GM18861 (cell line): ENCODE data around the gene PELI2.

Experiments used
- ATAC-seq: cut with Tn5 transposase; IDR thresholded peaks from one replicate; pipeline ENCODE4 v1.9.1; 2021; ENCODE audit not compliant: unreplicated experiment

PELI2 gene

DNA sequence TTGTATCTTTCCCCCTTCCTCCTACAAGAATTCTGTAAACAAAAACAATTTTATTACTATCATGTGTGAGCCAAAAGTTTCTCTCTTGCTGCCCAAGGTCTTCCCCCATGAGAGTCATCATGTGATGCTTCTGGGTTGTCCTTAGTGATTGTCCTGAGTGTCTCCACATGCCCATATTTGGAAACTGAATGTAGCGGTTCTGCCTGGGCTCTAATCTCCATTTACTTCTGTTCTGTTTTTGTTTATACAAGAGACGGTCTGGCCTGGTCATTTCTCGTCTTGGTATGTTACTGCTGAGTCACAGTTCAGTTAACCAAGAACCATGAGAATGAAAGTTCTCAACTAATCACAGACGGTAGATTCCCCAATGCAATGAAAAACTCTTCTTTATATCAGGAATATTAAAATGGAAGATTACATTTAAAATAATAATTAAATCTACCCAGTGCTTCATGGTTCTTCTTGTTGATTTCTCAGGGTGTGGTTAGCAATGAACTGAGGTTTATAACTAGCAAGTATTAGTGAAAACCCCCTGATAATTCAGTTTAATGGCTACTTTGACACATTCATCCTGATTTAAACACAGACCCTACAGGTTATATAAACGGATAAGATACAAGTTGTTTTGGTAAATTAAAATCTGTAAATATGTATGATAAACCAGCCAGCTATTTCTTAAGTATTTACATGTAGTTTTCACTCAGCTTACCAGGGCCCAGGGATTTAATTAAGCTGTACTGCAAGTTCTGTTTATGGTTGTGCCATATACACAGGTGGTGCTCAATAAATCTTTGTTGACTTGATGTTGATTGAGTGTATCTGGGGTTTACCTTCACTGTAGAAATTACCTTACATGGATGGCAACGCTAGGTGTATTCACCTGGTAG lies 81.1 kb downstream of the PELI2 start:
- ATAC-seq = peak; percentile 42

DNA sequence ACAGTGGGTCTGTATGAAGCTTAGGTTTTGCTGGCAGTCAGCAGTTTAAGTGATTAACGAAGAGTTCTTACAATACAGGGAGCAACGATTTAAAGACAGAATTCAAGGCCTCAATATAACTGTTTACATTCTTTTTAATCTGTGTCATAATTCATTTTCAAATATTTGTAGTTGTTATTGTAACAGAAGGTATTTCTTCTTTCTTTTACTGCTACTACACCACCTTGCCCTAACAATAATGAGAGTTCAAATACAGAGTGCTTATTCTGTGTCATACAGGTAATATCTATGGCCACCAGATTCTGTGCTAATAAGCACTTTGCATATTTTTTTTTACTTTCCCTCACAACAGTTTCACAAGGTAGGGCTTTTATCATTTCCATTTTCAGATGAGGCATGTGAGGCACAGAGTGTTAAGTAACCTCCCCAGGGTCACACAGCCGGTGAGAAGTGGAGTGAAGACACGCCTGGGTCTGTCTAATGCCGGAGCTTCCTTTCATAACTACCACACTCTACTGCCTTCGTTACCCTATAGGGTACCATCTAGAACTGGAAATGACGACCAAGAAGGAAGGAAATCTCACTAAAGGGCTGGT lies 81.9 kb downstream of the PELI2 start:
- no peak for ATAC-seq

DNA sequence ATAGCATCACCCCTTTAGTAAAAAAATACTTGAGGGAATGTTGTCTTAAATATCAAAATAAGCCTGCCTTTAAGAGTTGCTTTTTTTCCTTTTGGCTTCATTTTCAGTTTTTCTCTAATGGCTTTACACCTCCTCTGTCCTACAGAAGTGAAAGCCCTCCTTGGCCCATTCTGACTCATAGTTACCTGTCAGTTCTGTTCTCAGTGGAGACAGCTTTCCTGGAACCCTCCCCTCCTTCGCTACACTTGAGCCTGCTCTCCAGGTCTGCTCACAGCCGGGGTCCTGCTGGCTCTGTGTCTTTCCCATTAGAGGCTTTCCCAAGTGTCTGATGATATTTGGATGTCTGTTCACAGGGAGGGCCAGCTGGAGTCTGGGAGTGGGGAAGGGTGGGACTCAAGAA lies 84.0 kb downstream of the PELI2 start:
- no peak for ATAC-seq

DNA sequence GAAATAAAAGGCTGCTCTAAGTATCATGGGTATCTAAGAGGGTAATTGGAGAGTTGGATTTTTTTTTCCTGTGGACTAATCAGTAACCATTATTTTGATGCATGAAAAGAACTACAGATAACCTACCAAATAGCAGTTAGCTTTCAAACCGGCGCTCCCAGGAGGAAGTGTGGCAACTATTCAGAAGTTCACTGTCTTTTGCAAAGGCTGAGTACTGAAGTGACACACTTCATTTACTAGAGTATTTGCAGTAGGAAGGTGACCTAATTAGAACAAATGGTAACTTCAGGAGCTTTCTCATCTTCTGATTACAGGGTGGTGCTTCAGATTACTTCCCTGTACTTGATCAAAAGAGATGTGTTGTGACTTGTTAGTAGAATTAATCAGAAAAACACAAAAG lies 87.7 kb downstream of the PELI2 start:
- ATAC-seq = no peak

DNA sequence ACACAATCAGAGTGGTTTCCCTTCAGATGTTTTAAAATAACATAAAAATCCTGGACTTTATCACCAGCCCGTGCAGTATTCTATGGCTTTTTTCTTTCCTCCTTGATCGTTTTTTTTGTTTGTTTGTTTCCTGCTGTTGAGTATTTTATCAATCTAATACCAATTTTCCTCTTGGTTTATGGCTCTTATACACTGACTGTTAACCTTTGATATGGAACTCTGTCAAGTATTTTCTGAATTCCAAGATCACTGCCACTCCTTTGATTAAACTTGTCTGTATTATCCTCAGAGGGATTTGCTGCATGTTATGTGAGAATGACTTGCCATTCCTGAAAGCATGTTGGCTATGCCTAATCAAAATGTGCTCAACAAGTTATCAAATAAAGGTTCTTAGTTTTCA lies 88.4 kb downstream of the PELI2 start:
- ATAC-seq = no peak

DNA sequence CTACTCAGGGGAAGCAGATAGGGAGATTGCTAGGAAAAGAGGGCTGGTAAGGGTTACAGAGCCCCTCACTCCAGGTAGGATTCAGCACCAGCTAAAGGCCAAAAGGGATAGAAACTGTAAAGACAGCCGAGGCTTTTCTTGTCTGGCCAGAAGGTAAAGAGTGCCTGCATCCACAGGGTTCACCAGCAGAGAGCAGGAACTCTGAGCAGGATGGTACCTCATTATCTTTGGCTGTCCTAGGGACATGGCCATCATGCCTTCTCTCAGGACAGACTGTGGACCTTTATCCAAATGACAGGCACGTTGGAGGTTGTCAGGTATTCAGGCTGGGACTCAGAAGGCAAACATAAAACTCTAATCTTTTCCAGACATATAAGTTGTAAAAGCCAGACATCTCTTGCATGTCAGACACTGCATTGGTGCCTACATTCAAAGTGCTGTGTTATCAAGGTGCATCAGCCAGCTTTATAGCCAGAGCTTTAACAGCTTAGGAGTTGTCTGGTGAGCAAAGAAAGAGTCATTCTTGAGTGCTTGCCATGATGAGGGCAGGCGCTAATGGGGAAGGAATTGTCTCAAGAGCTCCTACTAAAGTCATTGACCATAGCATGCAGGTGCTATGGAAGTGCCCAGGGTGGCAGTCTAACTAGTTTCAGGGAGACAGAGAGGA lies 89.5 kb downstream of the PELI2 start:
- ATAC-seq = no peak

DNA sequence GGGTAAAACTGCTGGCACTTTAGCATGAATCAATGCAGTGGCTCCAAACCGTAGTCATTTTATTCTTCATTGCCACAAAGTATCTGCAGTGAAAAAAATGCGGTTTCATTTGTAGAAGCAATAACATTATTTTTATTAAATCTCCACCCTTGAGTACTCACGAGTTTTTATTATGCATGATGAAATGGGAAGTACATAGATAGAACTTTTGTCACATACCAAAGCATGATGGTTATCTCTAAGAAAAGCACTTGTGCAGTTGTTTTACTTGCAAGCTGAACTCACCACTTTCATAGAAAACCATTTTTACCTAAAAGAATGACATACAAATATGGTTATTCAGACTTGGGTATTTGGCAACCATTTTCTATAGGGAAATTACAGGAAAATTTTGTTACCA lies 90.3 kb downstream of the PELI2 start:
- no peak for ATAC-seq

DNA sequence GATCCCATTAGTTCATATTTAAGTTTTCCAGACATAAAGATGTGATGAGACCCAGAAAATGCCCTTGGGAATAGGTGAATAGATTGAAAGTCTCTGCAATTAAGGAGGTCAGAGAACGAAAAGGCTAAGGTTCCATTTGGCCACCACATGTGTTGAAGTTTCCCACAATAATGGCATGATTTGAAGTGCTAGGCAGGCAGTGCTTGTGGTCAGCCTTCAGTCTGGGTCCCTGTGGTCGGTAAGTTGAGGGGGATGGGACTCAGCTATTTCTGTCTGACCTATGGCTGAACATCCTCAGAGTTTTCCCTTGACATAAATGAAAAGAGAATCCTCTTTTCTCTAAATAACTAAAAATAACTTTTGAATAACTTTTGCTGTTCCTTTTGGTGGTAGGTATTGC lies 92.4 kb downstream of the PELI2 start:
- ATAC-seq = no peak

DNA sequence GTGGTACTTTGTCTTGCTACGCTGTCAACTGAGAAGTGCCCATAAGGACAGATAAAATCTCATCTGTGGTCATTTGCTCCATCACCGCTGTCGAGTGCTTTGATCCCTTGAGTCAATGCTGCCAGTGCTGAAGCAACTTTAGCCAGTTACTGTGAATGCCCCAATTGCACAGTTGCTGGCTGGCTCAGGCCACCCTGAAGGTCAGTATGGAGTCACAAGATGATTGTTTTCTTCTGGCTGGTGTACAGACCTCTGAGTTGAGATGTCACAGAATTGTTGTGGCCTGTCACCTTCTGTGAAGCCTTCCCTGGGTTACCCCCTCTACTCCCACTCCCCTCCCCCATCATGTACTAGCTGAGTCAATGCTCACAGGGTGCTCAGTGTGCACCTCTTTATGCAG lies 92.9 kb downstream of the PELI2 start:
- ATAC-seq = no peak

DNA sequence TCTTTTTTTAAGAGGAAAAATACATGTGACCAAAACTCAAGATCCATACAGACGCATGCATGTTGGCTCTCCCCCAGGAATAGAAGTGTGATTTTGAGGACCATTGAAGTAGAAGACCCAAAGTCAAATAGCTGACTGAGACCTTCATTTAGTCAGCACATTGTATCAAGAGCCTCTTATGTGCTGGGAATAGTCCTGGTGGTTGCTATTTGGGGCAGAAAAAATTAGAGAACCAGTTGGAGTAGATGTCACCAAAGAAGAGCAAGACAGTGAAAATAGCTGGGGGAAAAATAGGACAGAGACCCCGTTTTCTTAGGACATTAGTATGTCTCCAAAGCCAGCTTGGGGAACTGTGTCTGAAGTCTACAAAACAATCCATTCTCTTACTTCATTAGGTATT lies 93.6 kb downstream of the PELI2 start:
- no peak for ATAC-seq

DNA sequence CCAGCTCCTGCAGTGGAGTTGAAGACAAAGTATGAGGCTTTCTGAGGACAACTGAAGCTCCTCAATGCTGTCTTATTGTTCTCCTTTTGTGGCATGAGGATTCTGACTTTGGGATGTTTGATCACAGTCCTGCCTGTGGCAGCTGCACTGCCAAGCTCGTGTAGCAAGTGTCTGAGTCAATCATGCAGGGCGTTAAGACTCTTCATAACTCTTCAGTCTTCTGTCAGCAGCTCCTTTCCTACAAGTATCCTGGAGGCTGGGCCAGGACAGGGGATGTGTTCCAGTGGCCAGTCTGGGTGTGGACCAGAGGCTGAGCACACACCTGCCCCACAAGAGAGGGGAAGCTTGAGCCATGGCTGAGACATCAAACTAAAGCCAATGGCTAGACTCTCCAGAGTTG lies 94.3 kb downstream of the PELI2 start:
- no peak for ATAC-seq

DNA sequence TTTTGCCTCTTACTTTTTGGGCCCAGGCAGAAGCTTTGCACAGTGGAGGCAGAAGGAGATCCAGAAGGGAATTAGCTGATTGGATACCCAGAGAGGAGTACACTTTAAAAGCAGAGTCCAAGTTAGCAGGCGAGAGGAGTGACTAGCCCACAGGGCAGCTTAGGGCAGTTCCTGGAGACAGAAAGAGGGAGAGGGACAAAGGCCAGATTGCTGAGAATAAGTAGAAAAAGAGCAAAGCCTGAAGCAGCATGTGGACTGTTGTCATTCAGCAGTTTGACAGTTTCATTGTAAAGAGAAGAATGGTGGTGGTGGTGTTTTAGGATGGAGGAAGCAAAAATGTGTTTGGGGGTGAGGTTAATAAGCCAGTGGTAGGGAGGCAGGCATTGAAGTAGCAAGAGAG lies 95.1 kb downstream of the PELI2 start:
- ATAC-seq = no peak

DNA sequence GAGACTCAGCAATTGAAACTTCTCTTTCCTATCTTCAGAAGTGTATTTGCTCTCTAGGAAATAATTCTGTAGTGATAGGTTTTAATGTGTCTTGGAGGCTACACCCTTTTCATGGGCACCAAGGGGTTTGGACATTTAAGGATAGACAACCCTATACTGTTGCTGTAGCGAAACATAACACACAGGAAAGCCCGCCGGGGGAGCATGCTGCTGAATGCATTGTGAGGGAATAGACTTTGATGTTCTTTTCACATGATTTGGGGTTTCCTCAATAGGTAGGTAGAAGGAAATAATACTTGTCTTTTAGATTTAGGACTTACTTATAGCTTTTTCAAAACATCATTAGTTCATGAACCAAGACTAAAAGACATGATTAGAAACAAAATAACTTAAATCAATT lies 97.0 kb downstream of the PELI2 start:
- no peak for ATAC-seq

DNA sequence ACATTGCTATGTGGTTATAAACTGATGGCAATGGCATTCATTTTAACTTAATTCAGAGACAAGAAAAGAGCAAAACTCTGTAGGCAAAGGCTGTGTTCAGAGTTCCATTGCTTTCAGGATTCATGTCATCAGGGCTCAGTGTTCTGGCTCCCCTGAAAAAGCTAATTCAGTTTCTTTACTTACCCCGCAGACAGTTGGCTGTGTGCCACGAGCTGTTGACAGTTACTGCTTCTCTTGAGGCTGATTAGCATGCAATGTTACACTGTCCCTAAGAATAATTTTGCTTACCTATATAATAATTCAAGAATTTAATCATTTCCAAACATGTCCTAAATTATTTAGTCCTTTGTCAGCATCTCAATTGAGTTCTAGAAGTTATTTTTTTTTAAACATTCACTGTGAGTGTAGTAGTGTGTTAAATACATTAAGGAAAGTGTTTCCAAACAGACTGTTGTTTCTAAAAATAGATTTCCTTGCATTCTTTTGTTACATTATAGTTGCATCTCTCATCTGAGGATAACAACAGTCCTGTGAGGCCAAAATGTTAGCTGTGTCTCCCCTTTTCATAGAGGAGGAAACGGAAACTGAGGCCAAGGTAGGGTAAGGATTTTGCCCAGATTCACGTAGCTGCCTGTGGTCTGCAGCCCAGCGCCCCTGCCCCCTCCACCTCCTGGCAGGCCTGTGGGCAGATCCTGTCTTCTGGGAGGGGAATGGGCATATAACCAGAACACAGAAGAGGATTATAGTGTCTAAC lies 98.6 kb downstream of the PELI2 start:
- ATAC-seq = no peak

DNA sequence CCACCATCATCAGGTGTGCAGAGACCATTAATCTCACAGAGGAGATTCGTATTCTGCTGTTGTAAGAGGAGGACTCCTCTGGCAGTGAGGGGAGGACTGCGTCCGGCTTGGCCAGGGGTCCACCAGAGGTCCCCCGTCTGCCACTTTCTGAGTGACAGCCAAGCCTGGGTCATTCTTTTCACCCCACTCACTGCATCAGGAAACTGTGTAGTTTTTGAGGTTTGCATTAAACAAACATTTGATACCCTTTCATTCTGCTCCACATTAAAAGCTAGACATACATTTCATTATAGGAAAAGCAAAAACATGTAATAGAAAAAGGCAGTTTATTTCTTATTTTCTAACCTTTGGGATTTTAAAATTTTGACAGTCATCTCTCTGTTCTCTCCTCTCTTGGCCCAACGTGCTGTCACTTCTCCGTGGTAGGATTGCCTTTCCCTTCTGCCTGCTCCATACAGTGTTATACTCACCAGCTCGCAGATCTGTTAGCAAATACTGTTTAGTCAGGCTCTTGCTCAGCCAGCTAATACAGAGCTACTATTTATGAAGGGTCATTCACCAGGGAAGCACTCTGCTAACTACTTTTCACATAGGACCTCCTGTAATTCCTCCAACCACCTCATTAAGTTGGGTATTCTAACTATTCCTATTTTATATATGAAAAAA lies 99.3 kb downstream of the PELI2 start:
- ATAC-seq = no peak

DNA sequence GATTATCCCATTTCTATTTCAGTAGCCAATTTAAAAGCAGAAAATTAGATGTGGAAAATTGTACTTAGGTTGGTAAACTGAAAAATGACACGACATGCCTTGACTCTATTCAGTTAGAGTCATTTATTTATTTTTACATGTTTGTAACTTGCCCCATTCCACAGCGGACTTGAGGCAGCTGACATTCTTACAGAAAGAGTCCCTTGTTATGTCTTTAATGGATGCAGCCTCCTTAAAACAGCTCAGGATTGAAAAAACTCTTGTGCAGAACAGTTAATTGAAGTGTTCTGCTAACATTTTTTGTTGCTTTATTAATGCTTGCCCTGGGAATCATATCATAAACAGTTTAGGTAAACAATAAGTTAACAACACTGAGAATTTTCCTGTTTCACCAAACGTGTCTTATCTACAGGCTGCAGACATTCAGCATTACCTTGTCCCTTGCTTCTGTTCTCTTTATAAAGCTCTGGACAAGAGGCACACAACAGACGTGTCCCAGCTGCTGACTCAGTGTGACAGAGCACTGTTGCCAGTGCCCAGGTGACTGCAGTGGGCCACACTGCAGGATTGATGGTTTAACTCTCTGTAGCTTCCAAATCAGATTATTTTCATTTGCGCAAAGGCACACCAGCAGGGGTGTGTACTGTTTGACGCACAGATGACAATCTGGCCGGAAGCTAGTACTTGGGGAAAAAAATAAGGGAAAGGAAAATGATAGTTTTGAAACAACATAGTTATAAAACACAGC lies 101.6 kb downstream of the PELI2 start:
- ATAC-seq = no peak

DNA sequence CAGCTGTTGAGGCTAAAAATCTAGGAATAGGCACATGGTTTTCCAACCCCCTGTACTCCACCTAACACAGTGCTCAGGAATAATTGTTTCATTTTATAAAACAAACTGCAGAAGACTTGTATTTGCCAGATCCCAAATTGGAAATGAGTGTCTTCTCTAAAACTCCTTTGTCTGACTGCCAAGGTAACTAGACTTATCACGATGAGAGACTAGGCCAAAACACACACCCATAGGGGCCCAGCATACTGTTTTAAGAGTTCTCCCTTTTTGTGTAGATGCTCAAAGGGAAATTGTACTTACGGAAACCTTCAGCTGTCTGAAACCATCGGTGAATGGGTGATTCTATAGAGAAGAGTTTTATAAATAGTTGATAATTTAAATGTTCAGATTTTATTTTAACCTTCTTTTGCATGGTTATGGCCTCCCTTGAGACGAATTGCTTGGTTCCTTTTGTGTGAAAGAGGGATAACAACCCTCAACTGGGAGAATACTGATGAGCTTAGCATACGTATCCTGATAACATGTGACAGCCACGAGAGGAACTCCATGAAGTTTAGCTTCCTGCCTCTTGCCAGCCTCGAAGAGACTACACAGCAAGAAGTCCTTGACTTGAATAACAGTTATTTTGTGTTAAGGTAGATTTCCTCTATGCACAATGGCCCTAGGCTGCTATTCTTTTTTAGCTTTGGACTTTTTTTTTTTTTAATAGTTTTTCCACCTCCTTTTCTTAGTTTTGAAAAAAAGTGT lies 103.3 kb downstream of the PELI2 start:
- ATAC-seq = no peak

DNA sequence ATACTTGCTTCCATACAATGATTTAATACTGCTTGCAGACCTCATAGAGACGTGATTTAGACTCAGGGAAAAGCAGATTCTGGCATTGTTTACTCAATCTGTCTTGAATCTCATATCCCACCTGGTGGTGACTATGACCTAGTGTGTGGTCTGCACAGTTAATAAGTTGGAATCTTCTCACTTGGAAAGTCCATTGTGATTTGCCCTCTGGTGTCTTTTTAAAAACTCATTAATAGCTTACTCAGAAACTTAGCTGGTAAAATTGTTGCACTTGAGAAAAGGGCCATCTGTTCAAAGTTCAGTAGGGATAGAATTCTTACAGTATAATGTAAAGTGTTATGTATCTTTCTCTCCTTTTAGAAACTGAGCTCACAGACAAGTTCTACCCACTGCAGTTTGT lies 106.0 kb downstream of the PELI2 start:
- ATAC-seq = no peak
